IMR-90 (cell line): Measurements from ENCODE around the gene GPR35.

Source experiments
- BHLHE40 ChIP-seq: fragments of 150-350 bp; IDR thresholded peaks from 2 replicates; pipeline ENCODE4 v1.6.1; 2016; ENCODE audit warnings: mild to moderate bottlenecking, low read depth, low read length
- RAD21 ChIP-seq: IDR thresholded peaks from 2 replicates; pipeline ENCODE4 v1.6.1; 2012; ENCODE audit warnings: low read length, improper control_type of control experiment
- TF ChIP-seq, protein P1 (sequence below): conservative IDR thresholded peaks from 2 replicates; pipeline ENCODE4 v1.5.1; 2012; ENCODE audit warnings: mild to moderate bottlenecking, low read depth, low read length, improper control_type of control experiment
- TF ChIP-seq, protein P2 (sequence below): fragments of 150-350 bp; IDR thresholded peaks from 2 replicates; pipeline ENCODE4 v1.6.1; 2017; ENCODE audit warnings: mild to moderate bottlenecking, antibody characterized with exemption, low read length, low read depth

DNA sequence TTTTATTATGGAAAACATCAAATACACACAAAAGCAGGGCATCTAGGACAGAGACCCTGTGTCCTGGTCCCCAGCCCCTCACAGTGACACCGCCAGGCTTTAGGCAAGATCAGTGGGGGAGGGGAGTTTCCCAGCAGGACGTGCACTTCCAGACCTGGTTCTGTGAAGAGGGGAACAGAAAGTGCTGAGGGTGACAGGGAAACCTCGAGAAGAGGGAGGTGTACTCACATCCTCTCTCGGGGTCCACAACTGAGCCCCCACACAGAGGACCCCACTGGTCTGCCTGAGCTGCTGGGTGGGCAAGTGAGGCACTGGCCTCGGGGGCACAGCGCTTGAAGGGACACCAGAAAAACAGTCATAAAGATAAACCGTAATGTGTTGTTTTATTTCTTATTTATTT, 4.4 kb upstream of the GPR35 start:
- TF ChIP-seq, protein P1, sequence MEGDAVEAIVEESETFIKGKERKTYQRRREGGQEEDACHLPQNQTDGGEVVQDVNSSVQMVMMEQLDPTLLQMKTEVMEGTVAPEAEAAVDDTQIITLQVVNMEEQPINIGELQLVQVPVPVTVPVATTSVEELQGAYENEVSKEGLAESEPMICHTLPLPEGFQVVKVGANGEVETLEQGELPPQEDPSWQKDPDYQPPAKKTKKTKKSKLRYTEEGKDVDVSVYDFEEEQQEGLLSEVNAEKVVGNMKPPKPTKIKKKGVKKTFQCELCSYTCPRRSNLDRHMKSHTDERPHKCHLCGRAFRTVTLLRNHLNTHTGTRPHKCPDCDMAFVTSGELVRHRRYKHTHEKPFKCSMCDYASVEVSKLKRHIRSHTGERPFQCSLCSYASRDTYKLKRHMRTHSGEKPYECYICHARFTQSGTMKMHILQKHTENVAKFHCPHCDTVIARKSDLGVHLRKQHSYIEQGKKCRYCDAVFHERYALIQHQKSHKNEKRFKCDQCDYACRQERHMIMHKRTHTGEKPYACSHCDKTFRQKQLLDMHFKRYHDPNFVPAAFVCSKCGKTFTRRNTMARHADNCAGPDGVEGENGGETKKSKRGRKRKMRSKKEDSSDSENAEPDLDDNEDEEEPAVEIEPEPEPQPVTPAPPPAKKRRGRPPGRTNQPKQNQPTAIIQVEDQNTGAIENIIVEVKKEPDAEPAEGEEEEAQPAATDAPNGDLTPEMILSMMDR = no peak
- TF ChIP-seq, protein P2, sequence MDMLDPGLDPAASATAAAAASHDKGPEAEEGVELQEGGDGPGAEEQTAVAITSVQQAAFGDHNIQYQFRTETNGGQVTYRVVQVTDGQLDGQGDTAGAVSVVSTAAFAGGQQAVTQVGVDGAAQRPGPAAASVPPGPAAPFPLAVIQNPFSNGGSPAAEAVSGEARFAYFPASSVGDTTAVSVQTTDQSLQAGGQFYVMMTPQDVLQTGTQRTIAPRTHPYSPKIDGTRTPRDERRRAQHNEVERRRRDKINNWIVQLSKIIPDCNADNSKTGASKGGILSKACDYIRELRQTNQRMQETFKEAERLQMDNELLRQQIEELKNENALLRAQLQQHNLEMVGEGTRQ = no peak
- no peak for TF ChIP-seq BHLHE40
- TF ChIP-seq RAD21 = no peak
